Neural cell (in vitro differentiated cells): ENCODE measurements around the gene MYH6. TPM values are rescaled to one million over a fixed set of nuclear protein-coding genes. Genes with fewer than 3 reads are reported as not detected.

Source experiments
- H2AFZ ChIP-seq: fragments of 200-600, 300-800 bp; sonication (generic), shearing (Covaris generic); 2 replicates; pipeline ENCODE4 v1.6.0; 2014; ENCODE audit warnings: low read depth, mild to moderate bottlenecking, antibody characterized with exemption, low read length, moderate library complexity
- H3F3A ChIP-seq: fragments of 200-600 bp; shearing (Covaris generic); 2 replicates; pipeline ENCODE4 v1.6.1; 2016; ENCODE audit warnings: mild to moderate bottlenecking, moderate library complexity, mixed read lengths, antibody characterized with exemption, low read length; ENCODE audit not compliant: insufficient read depth, poor library complexity, severe bottlenecking
- H3K27ac ChIP-seq: fragments of 200-600, 300-800 bp; sonication (generic), shearing (Covaris generic); 2 replicates; pipeline ENCODE4 v1.5.1; 2014; ENCODE audit warnings: mild to moderate bottlenecking, low read length, moderate library complexity
- H3K27me3 ChIP-seq: fragments of 300-800, 200-600 bp; sonication (generic), shearing (Covaris generic); 2 replicates; pipeline ENCODE4 v1.6.0; 2014; ENCODE audit warnings: mild to moderate bottlenecking, low read depth, low read length, moderate library complexity; ENCODE audit not compliant: insufficient read depth
- H3K36me3 ChIP-seq: fragments of 300-800, 200-600 bp; sonication (generic), shearing (Covaris generic); 2 replicates; pipeline ENCODE4 v1.5.1; 2014; ENCODE audit warnings: mild to moderate bottlenecking, antibody characterized with exemption, low read length, moderate library complexity; ENCODE audit not compliant: insufficient read depth
- H3K4me2 ChIP-seq: fragments of 300-800, 200-600 bp; sonication (generic), shearing (Covaris generic); 2 replicates; pipeline ENCODE4 v1.6.0; 2014; ENCODE audit warnings: mild to moderate bottlenecking, low read length
- H3K4me3 ChIP-seq: fragments of 300-800, 200-600 bp; sonication (generic), shearing (Covaris generic); 2 replicates; pipeline ENCODE4 v1.5.1; 2014; ENCODE audit warnings: mild to moderate bottlenecking, low read length, moderate library complexity
- H3K79me2 ChIP-seq: fragments of 200-600 bp; shearing (Covaris generic); replicated peaks from 2 replicates; pipeline ENCODE4 v1.6.0; 2014; ENCODE audit warnings: mild to moderate bottlenecking, low read length, moderate library complexity; ENCODE audit not compliant: insufficient read depth
- H3K9ac ChIP-seq: fragments of 300-800, 200-600 bp; sonication (generic), shearing (Covaris generic); 2 replicates; pipeline ENCODE4 v1.6.1; 2016; ENCODE audit warnings: mild to moderate bottlenecking, low read length, mixed read lengths
- H3K9me2 ChIP-seq: fragments of 200-600 bp; shearing (Covaris generic); 2 replicates; pipeline ENCODE4 v1.6.1; 2016; ENCODE audit warnings: mild to moderate bottlenecking, low read length, mixed read lengths; ENCODE audit not compliant: insufficient read depth
- H3K9me3 ChIP-seq: fragments of 200-600, 300-800 bp; sonication (generic), shearing (Covaris generic); 2 replicates; pipeline ENCODE4 v1.6.1; 2016; ENCODE audit warnings: mild to moderate bottlenecking, mixed run types, low read length, moderate library complexity, mixed read lengths
- H4K20me1 ChIP-seq: fragments of 200-600 bp; shearing (Covaris generic); 2 replicates; pipeline ENCODE4 v1.6.1; 2016; ENCODE audit warnings: mild to moderate bottlenecking, mixed run types; ENCODE audit not compliant: insufficient read depth
- EP300 ChIP-seq: fragments of 450-650 bp; conservative IDR thresholded peaks from 2 replicates; pipeline ENCODE4 v1.6.1; 2014; ENCODE audit warnings: antibody characterized with exemption, mild to moderate bottlenecking, moderate library complexity; ENCODE audit not compliant: poor library complexity, severe bottlenecking
- EZH2 ChIP-seq: fragments of 200-600, 300-800 bp; shearing (Covaris generic), sonication (generic); IDR thresholded peaks from 2 replicates; pipeline ENCODE4 v1.6.1; 2014; ENCODE audit warnings: antibody characterized with exemption, low read length, borderline replicate concordance, mild to moderate bottlenecking; ENCODE audit not compliant: insufficient read depth, poor library complexity, severe bottlenecking
- MXI1 ChIP-seq: fragments of 450-650 bp; conservative IDR thresholded peaks from 2 replicates; pipeline ENCODE4 v1.6.1; 2014; ENCODE audit warnings: antibody characterized with exemption, mild to moderate bottlenecking; ENCODE audit not compliant: poor library complexity, severe bottlenecking
- POLR2AphosphoS5 ChIP-seq: IDR thresholded peaks from 2 replicates; pipeline ENCODE4 v1.6.1; 2012
- RAD21 ChIP-seq: fragments of 450-650 bp; conservative IDR thresholded peaks from 2 replicates; pipeline ENCODE4 v1.6.1; 2014; ENCODE audit warnings: antibody characterized with exemption, mild to moderate bottlenecking, moderate library complexity
- SMC3 ChIP-seq: fragments of 450-650 bp; conservative IDR thresholded peaks from 2 replicates; pipeline ENCODE4 v1.6.1; 2014; ENCODE audit warnings: antibody characterized with exemption, mild to moderate bottlenecking, moderate library complexity; ENCODE audit not compliant: poor library complexity
- TAF1 ChIP-seq: IDR thresholded peaks from 2 replicates; pipeline ENCODE4 v1.6.1; 2012; ENCODE audit warnings: low read depth
- polyA plus RNA-seq: library from polyadenylated mRNA; depleted of rRNA; stranded (reverse); fragments of >200 nt; gene quantifications from 2 replicates; pipeline ENCODE4 v1.2.3, GENCODE V29; 2014
- TF ChIP-seq, protein P1 (sequence below): fragments of 450-650 bp; IDR thresholded peaks from 2 replicates; pipeline ENCODE4 v1.5.1; 2014; ENCODE audit warnings: antibody characterized with exemption, mild to moderate bottlenecking, moderate library complexity; ENCODE audit not compliant: poor library complexity, severe bottlenecking
- TF ChIP-seq, protein P2 (sequence below): IDR thresholded peaks from 2 replicates; pipeline ENCODE4 v1.6.1; 2012; ENCODE audit warnings: borderline replicate concordance

The MYH6 gene
- polyA plus RNA-seq, 1 donor from 2014 or later, result not detected

GRCh38 chr14:23357261-23357660, 50.8 kb downstream of the MYH6 start:
- Histone ChIP-seq H3F3A (no peaks in the 10 kb centered on the region), H3K36me3 (no peaks in the 10 kb centered on the region), H4K20me1 (no peaks in the 10 kb centered on the region), H3K79me2 (peaks cover 6% of the 10 kb centered on the region), H3K27me3 (no peaks in the 10 kb centered on the region), H3K9ac (no peak overlapping the region), H3K9me3 (no peaks in the 10 kb centered on the region), H3K9me2 (no peaks in the 10 kb centered on the region), H3K4me2 (no peak overlapping the region), H3K4me3 (no peak overlapping the region), H2AFZ (no peak overlapping the region), H3K27ac (no peak overlapping the region)
- TF ChIP-seq MXI1, result no peak
- TF ChIP-seq RAD21, result no peak
- TF ChIP-seq, protein P1, sequence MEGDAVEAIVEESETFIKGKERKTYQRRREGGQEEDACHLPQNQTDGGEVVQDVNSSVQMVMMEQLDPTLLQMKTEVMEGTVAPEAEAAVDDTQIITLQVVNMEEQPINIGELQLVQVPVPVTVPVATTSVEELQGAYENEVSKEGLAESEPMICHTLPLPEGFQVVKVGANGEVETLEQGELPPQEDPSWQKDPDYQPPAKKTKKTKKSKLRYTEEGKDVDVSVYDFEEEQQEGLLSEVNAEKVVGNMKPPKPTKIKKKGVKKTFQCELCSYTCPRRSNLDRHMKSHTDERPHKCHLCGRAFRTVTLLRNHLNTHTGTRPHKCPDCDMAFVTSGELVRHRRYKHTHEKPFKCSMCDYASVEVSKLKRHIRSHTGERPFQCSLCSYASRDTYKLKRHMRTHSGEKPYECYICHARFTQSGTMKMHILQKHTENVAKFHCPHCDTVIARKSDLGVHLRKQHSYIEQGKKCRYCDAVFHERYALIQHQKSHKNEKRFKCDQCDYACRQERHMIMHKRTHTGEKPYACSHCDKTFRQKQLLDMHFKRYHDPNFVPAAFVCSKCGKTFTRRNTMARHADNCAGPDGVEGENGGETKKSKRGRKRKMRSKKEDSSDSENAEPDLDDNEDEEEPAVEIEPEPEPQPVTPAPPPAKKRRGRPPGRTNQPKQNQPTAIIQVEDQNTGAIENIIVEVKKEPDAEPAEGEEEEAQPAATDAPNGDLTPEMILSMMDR, result no peak
- no peak for TF ChIP-seq EZH2
- no peak for TF ChIP-seq EP300
- no peak for TF ChIP-seq TAF1
- TF ChIP-seq POLR2AphosphoS5, result no peak
- TF ChIP-seq, protein P2, sequence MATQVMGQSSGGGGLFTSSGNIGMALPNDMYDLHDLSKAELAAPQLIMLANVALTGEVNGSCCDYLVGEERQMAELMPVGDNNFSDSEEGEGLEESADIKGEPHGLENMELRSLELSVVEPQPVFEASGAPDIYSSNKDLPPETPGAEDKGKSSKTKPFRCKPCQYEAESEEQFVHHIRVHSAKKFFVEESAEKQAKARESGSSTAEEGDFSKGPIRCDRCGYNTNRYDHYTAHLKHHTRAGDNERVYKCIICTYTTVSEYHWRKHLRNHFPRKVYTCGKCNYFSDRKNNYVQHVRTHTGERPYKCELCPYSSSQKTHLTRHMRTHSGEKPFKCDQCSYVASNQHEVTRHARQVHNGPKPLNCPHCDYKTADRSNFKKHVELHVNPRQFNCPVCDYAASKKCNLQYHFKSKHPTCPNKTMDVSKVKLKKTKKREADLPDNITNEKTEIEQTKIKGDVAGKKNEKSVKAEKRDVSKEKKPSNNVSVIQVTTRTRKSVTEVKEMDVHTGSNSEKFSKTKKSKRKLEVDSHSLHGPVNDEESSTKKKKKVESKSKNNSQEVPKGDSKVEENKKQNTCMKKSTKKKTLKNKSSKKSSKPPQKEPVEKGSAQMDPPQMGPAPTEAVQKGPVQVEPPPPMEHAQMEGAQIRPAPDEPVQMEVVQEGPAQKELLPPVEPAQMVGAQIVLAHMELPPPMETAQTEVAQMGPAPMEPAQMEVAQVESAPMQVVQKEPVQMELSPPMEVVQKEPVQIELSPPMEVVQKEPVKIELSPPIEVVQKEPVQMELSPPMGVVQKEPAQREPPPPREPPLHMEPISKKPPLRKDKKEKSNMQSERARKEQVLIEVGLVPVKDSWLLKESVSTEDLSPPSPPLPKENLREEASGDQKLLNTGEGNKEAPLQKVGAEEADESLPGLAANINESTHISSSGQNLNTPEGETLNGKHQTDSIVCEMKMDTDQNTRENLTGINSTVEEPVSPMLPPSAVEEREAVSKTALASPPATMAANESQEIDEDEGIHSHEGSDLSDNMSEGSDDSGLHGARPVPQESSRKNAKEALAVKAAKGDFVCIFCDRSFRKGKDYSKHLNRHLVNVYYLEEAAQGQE, result no peak

- Histone ChIP-seq H3K79me2 (peaks cover 3% of the 10 kb centered on the region), H3K27ac (no peak overlapping the region), H3K36me3 (no peaks in the 10 kb centered on the region), H2AFZ (no peak overlapping the region), H3K27me3 (no peaks in the 10 kb centered on the region), H3K9ac (no peak overlapping the region), H3F3A (no peaks in the 10 kb centered on the region), H4K20me1 (no peaks in the 10 kb centered on the region), H3K9me2 (no peaks in the 10 kb centered on the region), H3K4me2 (no peak overlapping the region), H3K4me3 (no peak overlapping the region), H3K9me3 (no peaks in the 10 kb centered on the region)
- no peak for TF ChIP-seq SMC3
- TF ChIP-seq EZH2, result no peak
- no peak for TF ChIP-seq TAF1
- TF ChIP-seq POLR2AphosphoS5, result no peak
- TF ChIP-seq RAD21, result no peak
- TF ChIP-seq, protein P2, result no peak
- no peak for TF ChIP-seq MXI1
- no peak for TF ChIP-seq EP300
- TF ChIP-seq, protein P1, result no peak
Measured at GRCh38 chr14:23356662-23357061, 51.4 kb downstream of the MYH6 start.
